Testis (tissue), 3 donors: ENCODE results near the gene IL9. TPM values are rescaled to one million over a fixed set of nuclear protein-coding genes. Genes with fewer than 3 reads are reported as not detected.

Experiments
- DNase-seq: peaks from one replicate; pipeline ENCODE4 v3.0.0-alpha.2; 2019
- H3K27ac ChIP-seq, 2 donors: fragments of 200-600 bp; sonication (generic); one replicate each; pipeline ENCODE4 v1.5.1; 2019
- H3K27me3 ChIP-seq: fragments of 200-600 bp; sonication (generic); one replicate; pipeline ENCODE4 v1.5.1; 2019
- H3K36me3 ChIP-seq: fragments of 200-600 bp; sonication (generic); one replicate; pipeline ENCODE4 v1.5.1; 2017; ENCODE audit warnings: low read depth; ENCODE audit errors: missing control alignments
- H3K4me1 ChIP-seq: fragments of 200-600 bp; sonication (generic); one replicate; pipeline ENCODE4 v1.5.1; 2019
- H3K4me3 ChIP-seq, 2 donors: fragments of 200-600 bp; sonication (generic); one replicate each; pipeline ENCODE4 v1.5.1; 2017 to 2019
- H3K9me3 ChIP-seq: fragments of 200-600 bp; sonication (generic); one replicate; pipeline ENCODE4 v1.5.1; 2017
- CTCF ChIP-seq, 3 experiments: fragments of 450-650 bp in 2 of 3; fragments of 200-600 bp in 1 of 3; sonication (generic) in 1 of 3; IDR thresholded peaks; one replicate each; pipeline ENCODE4 v1.5.1; 2016 to 2019; ENCODE audit warnings: antibody characterized with exemption in 3 of 3, mild to moderate bottlenecking in 2 of 3, moderate library complexity in 1 of 3
- POLR2A ChIP-seq: fragments of 450-650 bp; IDR thresholded peaks from one replicate; pipeline ENCODE4 v1.6.1; 2017; ENCODE audit warnings: antibody characterized with exemption, mild to moderate bottlenecking, moderate library complexity
- WGBS, 2 donors: methylation state at CpG; one replicate each; pipeline ENCODE4 v1.1.5; 2018; 5-methylcytosine and 5-hydroxymethylcytosine counted together
- intact Hi-C: fragments of 100-400 bp; cut with DNase I; formaldehyde crosslinking; loops from one replicate; pipeline ENCODE4 v1.15.1; 2023; ENCODE audit warnings: low total_unique reads
- polyA plus RNA-seq: library from polyadenylated mRNA; stranded (reverse); fragments of 350-450 nt; fragmentation: Illumina TruSeq; extraction: RNeasy Lipid Tissue Mini Kit (QIAGEN cat#74804); gene quantifications from one replicate; pipeline ENCODE4 v1.2.3, GENCODE V29; 2014; ENCODE audit warnings: low read depth, low replicate concordance; ENCODE audit not compliant: insufficient read depth
- total RNA-seq, 2 donors: library from RNA; depleted of rRNA; stranded (reverse); fragments of >200 nt; gene quantifications; one replicate each; pipeline ENCODE4 v1.2.3, GENCODE V29; 2016

The IL9 gene
- total and polyA plus RNA-seq, 3 donors from 2014 or later: not detected

DNA sequence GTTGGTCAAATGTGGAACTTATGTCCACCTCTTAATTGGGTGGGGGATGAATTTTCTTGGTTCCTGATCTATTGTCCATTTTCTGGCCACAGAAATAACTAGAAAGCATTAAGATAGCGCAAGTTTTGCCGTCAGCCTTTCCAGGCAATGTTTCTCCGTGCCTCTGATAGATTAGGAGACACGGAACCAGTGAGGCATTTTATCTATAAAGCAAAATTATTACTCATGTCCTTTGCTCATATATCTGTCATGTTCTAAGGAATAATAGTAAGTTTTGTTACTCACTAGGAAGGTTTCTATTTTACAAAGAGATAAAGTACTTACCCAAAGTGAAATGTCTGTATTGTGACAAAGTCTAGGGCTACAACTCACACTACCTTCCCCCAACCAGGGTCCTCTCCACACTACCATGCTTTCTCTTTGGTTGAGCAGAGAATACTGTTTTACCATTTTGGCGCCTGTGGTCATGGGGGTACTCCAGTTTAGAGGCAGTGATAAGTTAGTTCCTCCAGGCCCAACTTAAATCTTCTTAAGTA, 19.9 kb upstream of the IL9 start:
- Histone ChIP-seq H3K9me3 (no peaks in the 10 kb centered on the region), H3K27ac (no peak overlapping the region), H3K27me3 (no peaks in the 10 kb centered on the region), H3K4me1 (no peaks in the 10 kb centered on the region), H3K36me3 (no peaks in the 10 kb centered on the region), H3K4me3 (no peak overlapping the region)
- no peak for DNase-seq
- intact Hi-C loops: no loop called here
- no peak for TF ChIP-seq CTCF (IDR thresholded peaks at IDR 0.05)
- TF ChIP-seq POLR2A: no peak
- WGBS, 2 donors: 77 to 84% methylated on average over 5 of the region's 5 CpGs

DNA sequence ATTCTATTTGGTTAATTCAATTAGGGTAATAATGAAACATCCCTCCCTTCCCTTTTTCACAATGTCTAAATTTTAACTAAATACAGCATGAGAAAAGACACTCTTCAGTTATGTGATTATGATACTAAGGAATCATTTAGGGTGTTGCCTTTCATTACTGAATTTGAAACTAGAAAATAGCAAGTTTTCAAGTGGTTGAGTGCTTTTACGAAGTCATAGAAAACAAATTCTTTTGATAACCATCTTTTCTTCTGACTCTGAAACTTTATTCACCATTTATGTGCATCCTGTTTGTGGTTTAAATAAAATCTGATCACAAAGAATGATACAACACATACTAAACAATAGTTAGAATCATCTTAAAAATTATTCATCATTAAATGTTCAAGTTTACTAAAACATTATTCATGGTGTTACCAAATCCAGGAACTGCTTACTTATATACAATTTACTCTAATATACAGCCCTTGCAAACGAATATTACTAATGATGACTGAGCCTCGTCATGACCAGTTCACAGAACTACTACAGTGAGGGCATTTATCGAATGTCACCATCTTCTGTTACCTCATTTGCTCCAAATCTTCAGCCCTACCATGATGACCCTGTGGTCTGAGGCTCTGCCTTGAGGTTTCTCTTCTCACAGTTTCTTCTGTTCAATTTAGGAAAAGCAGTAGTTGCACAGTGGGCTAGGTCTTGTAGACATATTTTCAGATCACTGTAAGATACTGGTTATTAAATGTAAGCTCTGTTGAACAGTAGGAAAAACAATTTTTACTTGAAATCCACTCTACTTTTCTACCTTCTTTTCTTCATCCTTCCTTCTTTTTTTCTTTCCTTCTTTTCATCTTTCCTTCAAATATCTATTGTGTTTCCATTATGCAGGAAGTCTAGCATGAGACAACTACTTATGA, 18.3 kb upstream of the IL9 start:
- no peaks in the 10 kb centered on the region for H3K4me1 ChIP-seq
- H3K27me3 ChIP-seq: no peaks in the 10 kb centered on the region
- H3K36me3 ChIP-seq: no peaks in the 10 kb centered on the region
- no peak overlapping the region for H3K4me3 ChIP-seq
- H3K27ac ChIP-seq: no peak overlapping the region
- no peak for DNase-seq
- no peaks in the 10 kb centered on the region for H3K9me3 ChIP-seq
- intact Hi-C loops: no loop called here
- 74 to 85% methylated on average over 4 of the region's 4 CpGs for WGBS, 2 donors
- TF ChIP-seq POLR2A (no peak), CTCF (IDR thresholded peaks at IDR 0.05) (no peak)

DNA sequence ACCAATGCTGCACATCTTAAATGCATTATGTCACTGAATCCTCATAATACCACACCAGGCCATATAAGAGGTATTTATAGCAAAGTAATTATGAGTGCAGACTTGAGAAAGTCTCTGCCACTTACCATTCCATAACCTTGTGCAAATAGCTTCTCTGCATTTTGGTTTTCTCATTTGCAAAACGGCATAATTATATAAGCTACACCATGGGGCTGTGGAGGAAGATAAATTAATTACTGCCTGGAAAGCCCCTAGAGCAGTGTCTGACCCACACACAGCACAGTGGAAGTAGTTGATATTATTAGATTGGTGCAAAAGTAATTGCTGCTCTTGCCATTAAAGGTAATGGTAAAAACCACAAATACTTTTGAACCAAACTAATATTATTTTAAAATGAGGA, 9.5 kb upstream of the IL9 start:
- Histone ChIP-seq H3K4me1 (no peaks in the 10 kb centered on the region), H3K36me3 (no peaks in the 10 kb centered on the region), H3K27me3 (no peaks in the 10 kb centered on the region), H3K27ac (no peak overlapping the region), H3K9me3 (no peaks in the 10 kb centered on the region), H3K4me3 (no peak overlapping the region)
- 55 to 76% methylated on average over 1 of the region's 1 CpG for WGBS, 2 donors
- intact Hi-C loops: no loop called here
- DNase-seq: no peak
- TF ChIP-seq POLR2A (no peak), CTCF (IDR thresholded peaks at IDR 0.05) (no peak)

GRCh38 chr5:135901633-135902032, 6.0 kb upstream of the IL9 start:
- Histone ChIP-seq H3K4me1 (no peaks in the 10 kb centered on the region), H3K27ac (no peak overlapping the region), H3K4me3 (no peak overlapping the region), H3K9me3 (no peaks in the 10 kb centered on the region), H3K36me3 (no peaks in the 10 kb centered on the region), H3K27me3 (no peaks in the 10 kb centered on the region)
- intact Hi-C loops: no loop called here
- TF ChIP-seq CTCF (IDR thresholded peaks at IDR 0.05) (no peak), POLR2A (no peak)
- no peak for DNase-seq
- WGBS, 2 donors: 41 to 47% methylated on average over 3 of the region's 3 CpGs
